ENCODE data around the gene CNIH4.
A peak's percentile ranks its signal among the peaks of the same experiment; 100 is the strongest.
"Not testable (repeated sequence)": the region's sequence is repeated elsewhere in the genome, so short reads cannot be mapped to it uniquely, and the experiment has no call there.

The CNIH4 gene

GRCh38 chr1:224356685-224357625, at the start of gene CNIH4:
CNIH4 (plus strand) TSS chr1:224356879; CDS start chr1:224356925, 46 bp downstream.
- no peak for TF ChIP-seq CTCF (IDR thresholded peaks at IDR 0.05; ENCODE audit: low read depth, low read length)
- in situ Hi-C loops (cut with HindIII; ENCODE audit: low sequenced_read_pairs), result no loop called here
- DNase-seq (ENCODE audit: low read depth, low spot score), result peak; percentile 96
- H3K4me3 ChIP-seq (ENCODE audit: low read depth, low read length), result peak within 1 kb of the TSS; percentile 76

GRCh38 chr1:224308064-224308463, 48.6 kb upstream of the CNIH4 start:
- H3K4me3 ChIP-seq (ENCODE audit: low read depth, low read length), result no peak overlapping the region
- DNase-seq (ENCODE audit: low read depth, low spot score), result no peak
- no peak for TF ChIP-seq CTCF (IDR thresholded peaks at IDR 0.05; ENCODE audit: low read depth, low read length)
- in situ Hi-C loops (cut with HindIII; ENCODE audit: low sequenced_read_pairs), result no loop called here

GRCh38 chr1:224311503-224311902, 45.2 kb upstream of the CNIH4 start:
- H3K4me3 ChIP-seq (ENCODE audit: low read depth, low read length); in situ Hi-C loops (cut with HindIII; ENCODE audit: low sequenced_read_pairs); DNase-seq (ENCODE audit: low read depth, low spot score): not testable (repeated sequence)

GRCh38 chr1:224312025-224312424, 44.7 kb upstream of the CNIH4 start:
- in situ Hi-C loops (cut with HindIII; ENCODE audit: low sequenced_read_pairs), result no loop called here
- no peak for TF ChIP-seq CTCF (IDR thresholded peaks at IDR 0.05; ENCODE audit: low read depth, low read length)

GRCh38 chr1:224317383-224318045, 39.2 kb upstream of the CNIH4 start:
- H3K4me3 ChIP-seq (ENCODE audit: low read depth, low read length), result no peak overlapping the region
- no peak for DNase-seq (ENCODE audit: low read depth, low spot score)
- in situ Hi-C loops (cut with HindIII; ENCODE audit: low sequenced_read_pairs), result no loop called here
- no peak for TF ChIP-seq CTCF (IDR thresholded peaks at IDR 0.05; ENCODE audit: low read depth, low read length)

More at GRCh38 chr1:224312025-224312424, 44.7 kb upstream of the CNIH4 start:
- DNase-seq (ENCODE audit: low read depth, low spot score), result no peak
- H3K4me3 ChIP-seq (ENCODE audit: low read depth, low read length), result no peak overlapping the region

GRCh38 chr1:224321706-224322105, 35.0 kb upstream of the CNIH4 start:
- no peak for TF ChIP-seq CTCF (IDR thresholded peaks at IDR 0.05; ENCODE audit: low read depth, low read length)
- no peak overlapping the region for H3K4me3 ChIP-seq (ENCODE audit: low read depth, low read length)
- in situ Hi-C loops (cut with HindIII; ENCODE audit: low sequenced_read_pairs), result no loop called here
- DNase-seq (ENCODE audit: low read depth, low spot score), result no peak

GRCh38 chr1:224325959-224326358, 30.7 kb upstream of the CNIH4 start:
- no peak for DNase-seq (ENCODE audit: low read depth, low spot score)
- H3K4me3 ChIP-seq (ENCODE audit: low read depth, low read length), result no peak overlapping the region
- TF ChIP-seq CTCF (IDR thresholded peaks at IDR 0.05; ENCODE audit: low read depth, low read length), result no peak
- in situ Hi-C loops (cut with HindIII; ENCODE audit: low sequenced_read_pairs), result no loop called here
